ENCODE measurements around the gene TALDO1.
"Not testable (repeated sequence)": the region's sequence is repeated elsewhere in the genome, so short reads cannot be mapped to it uniquely, and the experiment has no call there.

TALDO1 gene

DNA sequence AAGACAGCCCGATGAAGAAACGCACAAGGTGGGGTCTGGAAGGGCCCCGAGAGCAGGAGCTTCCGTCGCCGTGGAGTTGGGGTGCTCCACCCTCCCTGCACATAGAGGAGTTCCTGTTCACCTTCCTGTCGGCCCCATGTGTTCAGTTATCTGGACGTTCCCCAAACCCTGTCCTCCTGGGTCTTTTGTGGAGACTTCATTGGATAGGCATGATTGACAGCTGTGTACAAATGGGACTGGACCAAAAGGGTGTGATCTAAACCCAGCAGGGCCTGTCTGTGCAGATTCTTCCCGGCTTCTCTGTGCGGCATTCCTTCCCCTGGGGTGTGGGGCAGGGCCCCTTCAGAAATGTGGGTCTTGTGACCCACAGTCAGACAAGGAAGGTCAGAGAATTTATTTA is 9.4 kb upstream of the TALDO1 start:
- not testable (repeated sequence) for DNase-seq

DNA sequence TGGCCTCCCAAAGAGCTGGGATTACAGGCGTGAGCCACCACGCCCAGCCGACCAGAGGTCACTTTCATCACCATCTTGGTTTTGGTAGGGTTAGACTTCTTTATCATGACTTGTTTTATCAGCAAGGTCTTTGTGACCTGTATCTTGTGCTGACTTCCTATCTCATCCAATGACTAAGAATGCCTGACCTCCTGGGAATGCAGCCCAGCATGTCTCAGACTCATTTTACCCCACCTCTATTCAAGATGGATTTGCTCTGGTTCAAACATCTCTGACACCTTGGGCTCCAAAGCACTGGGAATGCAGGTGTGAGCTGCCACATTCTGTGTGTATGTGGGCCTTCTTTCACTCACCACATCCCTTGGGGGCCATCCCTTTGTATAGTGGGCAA is 5.1 kb upstream of the TALDO1 start:
- DNase-seq, result no peak

DNA sequence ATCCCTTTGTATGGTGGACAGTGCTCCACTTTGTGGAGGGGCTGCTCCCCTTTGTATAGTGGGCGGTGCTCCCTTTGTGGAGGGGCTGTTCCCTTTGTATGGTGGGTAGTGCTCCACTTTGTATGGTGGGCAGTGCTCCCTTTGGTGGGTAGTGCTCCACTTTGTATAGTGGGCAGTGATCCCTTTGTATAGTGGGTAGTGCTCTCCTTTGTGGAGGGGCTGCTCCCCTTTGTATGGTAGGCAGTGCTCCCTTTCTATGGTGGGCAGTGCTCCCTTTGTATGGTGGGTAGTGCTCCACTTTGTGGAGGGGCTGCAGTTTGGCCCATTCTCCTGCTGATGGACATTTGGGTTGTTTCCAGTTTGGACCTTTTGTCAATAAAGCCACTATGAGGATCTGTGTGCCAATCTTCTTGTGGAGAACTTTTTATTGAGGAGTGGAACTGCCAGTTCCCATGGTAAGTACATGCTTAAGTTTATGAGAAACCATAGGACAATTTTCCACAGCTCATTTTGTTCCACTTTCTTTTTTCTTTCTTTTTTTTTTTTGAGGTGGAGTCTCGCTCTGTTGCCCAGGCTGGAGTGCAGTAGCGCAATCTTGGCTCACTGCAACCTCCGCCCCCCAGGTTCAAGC is 4.6 kb upstream of the TALDO1 start:
- DNase-seq, result no peak

DNA sequence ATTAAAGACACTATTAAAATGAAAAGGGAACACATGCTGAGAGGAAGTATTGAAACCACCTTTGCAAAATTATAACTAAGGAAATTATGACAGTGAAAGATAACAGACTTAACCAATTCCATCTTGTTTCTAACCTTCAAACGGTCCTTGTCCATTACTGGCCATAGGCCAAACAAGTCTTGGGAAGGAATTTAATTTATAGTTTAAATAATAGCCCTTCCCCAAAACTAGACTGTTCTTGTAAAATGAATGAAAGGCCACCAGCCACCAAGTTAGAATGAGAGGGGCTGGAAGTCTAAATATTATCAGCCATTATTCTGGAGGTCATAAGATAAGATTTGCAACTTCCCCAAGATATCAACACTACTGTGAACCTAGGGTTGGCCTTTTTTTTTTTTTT is 1.8 kb upstream of the TALDO1 start:
- no peak for DNase-seq

DNA sequence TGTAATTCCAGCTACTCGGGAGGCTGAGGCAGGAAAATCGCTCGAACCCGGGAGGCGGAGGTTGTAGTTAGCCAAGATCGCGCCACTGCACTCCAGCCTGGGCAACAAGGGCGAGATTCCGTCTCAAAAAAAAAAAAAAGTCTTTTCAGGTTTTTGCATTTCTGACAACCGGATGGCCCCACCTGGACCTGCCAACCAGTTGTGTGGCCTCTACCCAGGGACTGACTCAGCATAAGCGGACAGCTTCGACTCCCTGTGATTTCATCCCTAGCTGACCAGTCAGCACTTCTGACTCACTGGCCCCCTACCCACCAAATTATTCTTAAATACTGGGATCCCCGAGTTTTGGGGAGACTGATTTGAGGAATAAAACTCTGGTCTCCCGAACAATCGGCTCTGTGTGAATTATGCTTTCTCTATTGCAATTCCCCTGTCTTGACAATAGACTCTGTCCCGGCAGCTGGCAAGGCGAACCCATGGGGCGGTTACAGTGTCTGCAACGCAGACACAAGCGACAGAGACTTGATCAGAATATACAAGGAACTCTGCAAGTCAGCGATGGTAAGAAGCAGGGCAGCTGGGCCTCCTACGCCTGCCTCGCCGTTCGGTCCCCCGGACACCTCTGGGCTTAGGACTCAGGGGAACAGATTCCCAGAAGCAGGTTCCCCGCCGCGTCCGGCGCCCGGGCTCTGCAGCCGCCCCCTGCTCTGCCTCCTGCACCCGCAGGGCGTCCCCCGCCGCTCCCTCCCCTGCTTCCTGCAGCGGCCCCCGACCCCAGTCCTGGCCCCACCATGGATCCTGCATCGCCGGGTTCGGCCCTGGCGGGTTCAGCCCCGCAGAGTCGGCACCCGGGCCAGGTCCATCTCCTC is 741 bp upstream of the TALDO1 start:
- no peak for DNase-seq

DNA sequence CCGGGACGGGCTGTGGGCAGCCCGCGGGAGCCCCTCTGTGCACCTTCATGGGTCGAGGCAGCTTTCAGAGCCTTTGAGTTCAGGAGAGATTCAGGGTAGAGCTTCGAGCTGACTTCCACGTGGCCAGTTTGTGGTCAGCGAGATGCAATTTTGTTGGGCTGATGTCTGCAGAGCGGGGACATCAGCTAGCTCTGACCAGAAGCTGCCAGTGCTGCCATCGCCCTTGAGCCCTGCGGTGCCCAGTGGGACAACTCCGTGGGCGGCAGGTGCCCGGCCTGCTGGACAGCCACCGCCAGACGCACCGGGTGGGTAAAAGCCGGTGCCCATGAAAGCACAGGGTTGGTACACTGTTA is 719 bp downstream of the TALDO1 start:
- DNase-seq, result no peak

DNA sequence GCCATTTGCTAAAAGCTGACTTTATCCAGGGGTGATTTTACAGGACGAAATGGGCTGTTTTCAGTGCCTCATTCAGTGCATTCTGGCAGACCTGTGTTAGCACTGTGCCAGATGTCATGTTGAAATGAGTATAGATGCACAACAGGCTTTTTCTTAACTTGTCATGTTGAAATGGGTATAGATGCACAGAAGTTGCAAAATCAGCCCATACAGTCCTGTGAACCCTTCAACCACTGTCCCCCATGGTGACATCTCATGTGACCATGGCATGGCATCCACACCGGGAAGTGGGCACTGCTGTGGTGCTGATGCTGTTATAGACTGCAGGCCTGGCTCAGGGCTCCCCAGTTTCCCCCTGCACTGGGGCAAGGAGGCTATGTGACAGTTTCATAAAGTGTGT is 2.5 kb downstream of the TALDO1 start:
- no peak for DNase-seq

DNA sequence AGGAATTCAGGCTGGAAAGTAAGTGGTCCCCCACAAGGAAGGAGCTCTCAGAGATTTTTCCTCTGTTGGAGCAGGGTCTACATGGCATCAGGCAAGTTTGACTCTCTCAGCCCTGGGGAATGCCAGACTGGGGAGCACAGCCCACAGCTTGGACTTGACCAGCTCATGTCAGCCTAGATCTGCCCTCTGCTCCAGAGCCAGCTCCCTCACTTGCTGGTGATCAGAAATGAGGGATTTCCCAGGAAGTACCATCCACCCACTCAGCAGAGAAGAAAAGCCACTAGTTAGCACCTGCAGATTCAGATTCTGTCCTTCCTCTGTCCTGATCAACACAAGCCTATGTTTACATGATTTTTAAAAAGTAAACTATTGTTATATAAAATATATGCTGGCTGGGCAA is 13.0 kb downstream of the TALDO1 start:
- no peak for DNase-seq

DNA sequence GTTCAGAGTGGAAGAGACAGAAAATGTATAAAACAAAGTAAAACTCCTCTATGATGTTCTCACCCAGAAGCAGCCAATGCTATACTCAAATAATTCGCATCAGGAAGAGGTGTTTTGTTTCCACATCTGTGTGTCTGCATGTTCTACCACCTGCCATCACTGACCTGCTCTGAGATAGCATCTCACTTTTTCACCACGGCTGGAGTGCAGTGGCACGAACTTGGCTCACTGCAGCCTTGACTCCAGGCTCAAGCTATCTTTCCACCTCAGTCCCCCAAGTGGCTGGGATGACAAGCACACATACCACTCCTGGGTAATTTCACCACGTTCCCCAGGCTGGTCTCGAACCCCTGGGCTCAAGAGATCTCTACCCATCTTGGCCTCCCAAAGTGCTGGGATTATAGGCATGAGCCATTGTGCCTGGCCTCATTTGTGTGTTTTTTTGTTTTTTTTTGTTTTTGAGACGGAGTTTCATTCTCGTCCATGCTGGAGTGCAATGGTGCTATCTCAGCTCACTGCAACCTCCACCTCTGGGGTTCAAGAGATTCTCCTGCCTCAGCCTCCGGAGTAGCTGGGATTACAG is 14.4 kb downstream of the TALDO1 start:
- no peak for DNase-seq

DNA sequence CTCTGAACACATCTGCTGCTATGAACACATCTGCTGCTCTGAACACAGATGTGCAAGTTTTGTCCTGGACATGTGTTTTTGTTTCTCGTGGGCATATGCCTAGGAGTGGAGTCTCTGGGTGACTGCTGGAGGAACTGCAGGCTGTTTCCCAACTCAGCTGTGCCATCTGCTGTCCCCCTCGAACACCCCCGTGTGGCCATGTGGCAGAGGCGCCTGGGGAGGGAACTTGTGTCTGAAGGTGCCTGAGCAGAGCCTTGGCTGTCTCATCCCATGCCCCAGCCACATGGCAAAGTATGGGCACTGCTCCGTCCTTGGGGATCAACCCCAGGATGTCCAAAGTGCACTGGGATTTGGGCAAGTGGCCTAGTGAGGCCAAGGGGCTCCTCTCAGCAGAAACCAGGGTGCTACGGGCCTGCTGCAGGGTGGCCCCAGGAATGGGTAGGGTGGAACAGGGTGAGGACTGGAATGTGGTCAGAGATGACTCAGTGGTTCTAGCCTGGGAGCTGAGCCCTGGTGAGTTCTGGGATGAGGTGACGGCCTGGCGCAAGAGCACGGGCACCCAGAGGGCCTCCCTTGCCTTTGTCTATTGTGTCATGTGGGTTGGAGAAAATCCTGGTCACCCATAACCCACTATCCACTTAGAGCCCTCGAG is 15.3 kb downstream of the TALDO1 start:
- DNase-seq, result no peak

DNA sequence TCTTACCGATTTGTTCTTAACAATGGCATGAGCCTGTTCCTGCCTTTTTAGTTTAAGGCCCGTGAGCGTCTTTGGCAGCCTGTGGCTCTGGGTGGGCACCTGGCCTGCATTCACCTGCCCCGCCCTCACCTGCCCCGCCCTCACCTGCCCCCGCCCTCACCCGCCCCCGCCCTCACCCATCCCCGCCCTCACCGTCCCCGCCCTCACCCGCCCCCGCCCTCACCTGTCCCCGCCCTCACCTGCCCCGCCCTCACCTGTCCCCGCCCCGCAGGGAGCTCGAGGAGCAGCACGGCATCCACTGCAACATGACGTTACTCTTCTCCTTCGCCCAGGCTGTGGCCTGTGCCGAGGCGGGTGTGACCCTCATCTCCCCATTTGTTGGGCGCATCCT is 15.8 kb downstream of the TALDO1 start:
- DNase-seq, result no peak

DNA sequence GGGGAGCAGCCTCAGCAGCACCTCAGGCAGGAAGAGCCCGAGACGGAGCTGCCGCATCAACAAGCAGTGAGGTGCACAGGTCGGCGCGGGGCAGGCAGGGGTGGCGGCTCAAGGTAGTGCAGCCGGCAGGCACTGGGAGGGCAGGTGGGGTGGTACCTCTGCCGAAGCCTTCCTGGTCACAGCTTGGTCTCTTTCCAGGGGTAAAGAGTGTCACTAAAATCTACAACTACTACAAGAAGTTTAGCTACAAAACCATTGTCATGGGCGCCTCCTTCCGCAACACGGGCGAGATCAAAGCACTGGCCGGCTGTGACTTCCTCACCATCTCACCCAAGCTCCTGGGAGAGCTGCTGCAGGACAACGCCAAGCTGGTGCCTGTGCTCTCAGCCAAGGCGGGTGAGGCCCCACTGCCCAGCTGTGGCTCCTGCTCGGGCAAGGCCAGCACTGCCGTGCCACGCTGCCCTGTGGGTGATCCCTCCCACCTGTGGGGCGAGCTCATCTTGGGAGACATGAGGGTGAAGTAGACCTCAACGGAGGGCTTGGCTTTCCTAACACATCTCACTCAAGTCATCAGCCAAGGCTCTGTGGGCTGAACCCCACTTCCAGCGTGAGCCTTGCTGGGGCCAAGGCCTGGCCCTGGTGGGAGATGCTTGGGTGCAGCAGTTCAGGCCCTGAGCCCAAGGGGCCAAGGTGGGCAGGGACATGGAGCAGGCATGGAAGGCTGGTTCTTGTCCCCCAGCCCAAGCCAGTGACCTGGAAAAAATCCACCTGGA is 16.5 kb downstream of the TALDO1 start:
- DNase-seq, result no peak

DNA sequence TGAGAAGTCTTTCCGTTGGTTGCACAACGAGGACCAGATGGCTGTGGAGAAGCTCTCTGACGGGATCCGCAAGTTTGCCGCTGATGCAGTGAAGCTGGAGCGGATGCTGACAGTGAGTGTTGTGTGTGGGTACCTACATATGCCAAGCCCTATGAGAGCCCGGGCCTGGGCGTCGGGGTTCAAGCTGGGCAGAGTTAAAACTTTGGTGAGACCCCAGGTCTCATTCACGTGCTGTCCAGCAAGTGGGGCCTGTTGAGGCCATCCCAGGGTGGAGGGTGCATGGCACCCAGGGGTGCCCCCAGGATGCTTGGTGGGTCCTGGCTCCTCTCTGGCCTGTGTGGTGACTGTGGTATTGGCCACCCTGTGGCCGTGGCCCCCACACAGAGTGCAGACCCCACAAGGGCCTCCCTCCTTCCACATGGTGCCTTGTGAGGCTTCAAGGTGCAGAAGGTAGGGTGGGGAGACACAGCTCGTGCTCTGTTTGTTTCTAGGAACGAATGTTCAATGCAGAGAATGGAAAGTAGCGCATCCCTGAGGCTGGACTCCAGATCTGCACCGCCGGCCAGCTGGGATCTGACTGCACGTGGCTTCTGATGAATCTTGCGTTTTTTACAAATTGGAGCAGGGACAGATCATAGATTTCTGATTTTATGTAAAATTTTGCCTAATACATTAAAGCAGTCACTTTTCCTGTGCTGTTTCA is 17.2 kb downstream of the TALDO1 start:
- no peak for DNase-seq

DNA sequence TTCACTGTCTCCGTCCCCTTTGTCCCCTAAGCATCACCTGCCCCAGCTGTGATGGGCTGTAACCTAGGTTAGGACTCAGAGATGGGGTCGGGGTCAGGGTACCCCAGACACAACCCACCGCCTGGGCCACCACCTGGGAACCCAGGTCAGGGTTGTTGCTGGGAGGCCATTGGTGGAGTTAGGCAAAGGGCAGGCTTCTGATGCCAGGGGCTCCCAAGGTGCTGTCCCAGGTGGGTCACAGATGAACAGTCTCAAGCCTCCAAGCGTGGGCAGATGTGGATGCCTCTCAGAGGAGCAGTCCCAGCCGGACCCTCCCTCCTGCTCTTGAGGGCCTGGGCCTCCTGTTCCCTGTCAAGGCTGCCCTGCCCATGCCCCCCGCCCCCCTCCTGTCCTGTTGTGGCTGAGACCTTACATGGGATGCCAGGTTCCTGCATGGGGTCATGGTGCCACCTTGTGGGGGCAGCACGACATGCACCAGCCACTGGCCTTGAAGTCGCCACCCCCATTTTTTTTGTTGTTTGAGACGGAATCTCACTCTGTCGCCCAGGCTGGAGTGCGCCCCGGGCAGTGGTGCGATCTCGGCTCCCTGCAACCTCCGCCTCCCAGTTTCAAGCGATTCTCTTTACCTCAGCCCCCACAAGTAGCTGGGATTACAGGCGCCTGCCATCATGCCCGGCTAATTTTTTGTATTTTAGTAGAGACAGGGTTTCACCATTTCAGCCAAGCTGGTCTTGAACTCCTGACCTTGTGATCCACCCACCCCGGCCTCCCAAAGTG is 17.9 kb downstream of the TALDO1 start:
- DNase-seq, result peak; percentile 62

DNA sequence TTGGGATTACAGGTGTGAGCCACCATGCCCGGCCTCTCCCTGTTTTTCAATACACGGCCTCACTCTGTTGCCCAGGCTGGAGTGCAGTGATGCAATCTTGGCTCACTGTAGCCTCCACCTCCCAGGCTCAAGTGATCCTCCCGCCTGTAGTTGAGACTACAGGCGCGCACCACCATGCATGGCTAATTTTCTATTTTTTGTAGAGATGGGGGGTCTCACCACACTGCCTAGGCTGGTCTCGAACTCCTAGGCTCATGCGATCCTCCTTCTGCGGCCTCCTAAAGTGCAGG is 18.5 kb downstream of the TALDO1 start:
- no peak for DNase-seq

DNA sequence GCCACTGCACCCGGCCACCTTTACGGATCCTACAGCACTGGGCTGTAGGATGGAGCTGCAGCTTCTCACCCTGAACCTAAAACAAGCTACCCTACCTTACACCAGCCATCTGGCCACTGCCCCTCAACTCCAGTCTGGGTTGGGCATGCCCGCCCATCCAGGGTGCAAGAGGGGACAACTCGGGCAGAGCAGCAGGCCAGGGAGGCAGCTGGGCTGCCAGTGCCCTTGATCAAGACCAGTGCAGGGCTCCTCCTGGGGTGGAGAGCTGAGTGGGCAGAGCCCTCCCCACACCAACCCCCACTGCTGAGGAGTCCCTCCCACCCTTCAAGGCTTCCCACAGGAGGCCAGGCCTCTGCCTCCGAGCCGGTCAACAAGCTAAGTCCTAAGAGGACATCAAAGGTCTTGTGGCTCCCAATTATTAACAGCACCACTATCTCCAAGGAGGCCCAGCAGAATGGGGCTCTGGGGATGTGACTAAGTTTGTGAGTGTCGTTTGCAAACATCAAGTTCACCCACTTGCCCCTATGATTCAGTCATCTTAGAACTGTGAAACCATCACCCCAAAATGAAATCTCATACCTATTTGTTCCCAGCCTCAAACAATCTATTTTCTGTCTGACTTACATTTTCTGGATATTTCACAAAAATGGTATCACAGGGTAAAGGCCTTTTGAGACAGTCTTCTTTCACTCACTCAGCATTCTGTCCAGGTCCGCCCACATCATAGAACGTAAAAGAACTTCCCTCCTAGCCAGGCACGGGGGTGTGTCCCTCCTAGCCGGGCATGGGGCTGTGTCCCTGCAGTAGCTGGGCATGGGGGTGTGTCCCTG is 19.1 kb downstream of the TALDO1 start:
- DNase-seq, result no peak

DNA sequence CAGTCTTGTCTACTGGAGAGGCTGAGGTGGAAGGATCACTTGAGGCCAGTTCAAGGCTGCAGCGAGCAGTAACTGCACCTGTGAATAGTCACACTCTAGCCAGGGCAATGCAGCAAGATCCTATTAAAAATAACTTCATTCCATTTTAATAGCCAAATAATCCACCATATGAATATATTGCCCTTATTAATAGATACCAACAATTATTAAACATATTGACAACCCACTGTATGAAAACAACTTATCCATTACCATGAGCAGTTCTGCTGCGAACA is 19.6 kb downstream of the TALDO1 start:
- DNase-seq, result no peak

DNA sequence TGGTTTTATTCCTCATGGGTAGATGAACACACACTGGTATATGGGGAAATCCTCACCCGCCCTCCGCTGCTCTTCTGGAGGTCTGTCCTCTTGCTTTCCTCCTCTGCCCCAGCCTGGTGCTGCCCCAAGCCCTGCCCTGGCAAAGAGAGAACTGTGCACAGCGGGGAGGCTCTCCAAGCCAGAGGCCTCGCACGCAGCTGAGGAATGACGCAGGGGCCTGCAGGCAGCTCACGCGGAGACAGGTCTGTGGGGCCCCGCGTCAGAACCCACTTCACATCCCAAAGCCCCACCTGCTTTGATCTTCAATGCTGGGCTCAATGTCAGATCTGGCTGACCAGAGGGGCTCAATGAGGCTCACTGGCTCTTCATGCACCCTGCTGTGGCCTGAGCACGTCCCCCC is 20.0 kb downstream of the TALDO1 start:
- DNase-seq, result no peak

DNA sequence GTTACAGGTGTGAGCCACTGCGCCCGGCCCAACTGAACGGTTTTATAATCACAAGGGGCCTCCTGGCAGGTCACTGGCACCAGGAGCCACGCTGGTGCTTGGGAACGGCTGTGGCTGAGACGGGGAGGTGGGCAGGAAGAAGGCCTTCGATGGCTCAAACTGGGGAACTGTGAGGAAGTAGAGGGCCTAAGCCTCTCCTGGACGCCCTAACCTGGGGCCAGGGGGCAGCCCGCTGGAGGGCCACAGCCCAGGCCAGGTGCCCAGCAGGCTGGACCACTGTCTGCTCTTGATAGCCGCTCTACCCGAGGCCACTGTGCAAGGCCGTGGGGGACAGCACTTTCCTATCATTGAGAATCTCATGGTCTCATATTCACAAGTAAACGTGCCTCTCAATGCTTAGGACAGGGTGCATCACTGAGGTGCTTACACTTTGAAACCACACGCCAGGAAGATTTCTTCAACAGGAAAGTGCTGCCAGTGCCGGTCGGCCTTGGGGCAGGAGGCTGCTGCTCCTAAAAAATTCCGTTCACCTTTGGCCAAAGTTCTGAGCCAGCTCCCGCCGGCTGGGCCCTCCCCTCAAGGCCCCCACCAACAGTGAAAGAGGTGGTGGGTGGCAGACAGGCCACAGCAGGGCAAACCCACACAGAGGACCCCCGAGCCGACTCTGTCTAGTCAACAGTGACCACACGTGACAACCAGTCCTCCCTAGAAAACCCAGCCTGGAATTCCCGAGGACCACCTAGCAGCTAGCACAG is 22.8 kb downstream of the TALDO1 start:
- no peak for DNase-seq
